ENCODE results near the gene SERPINB13.

GRCh38 chr18:63617915-63618234 lies 30.7 kb downstream of the SERPINB13 start:
- TF ChIP-seq SUZ12 (IDR thresholded peaks at IDR 0.05; ENCODE audit: extremely low read depth, insufficient read depth, insufficient read length) (no peak), YY1 (IDR thresholded peaks at IDR 0.05; ENCODE audit: insufficient read depth, insufficient read length) (no peak), ZNF274 (IDR thresholded peaks at IDR 0.05; ENCODE audit: low read depth, low read length) (no peak)
